ENCODE data around the gene OAT. TPM values are rescaled to one million over a fixed set of nuclear protein-coding genes. Genes with fewer than 3 reads are reported as not detected.

OAT gene
- total and polyA plus RNA-seq, 2 of the 4 experiments (the other 2 are of a cell fraction): 110 to 152 TPM

GRCh38 chr10:124384172-124384571 lies 34.6 kb downstream of the OAT start:
- Histone ChIP-seq H2BK15ac (ENCODE audit: low read depth, low read length) (no peak overlapping the region), H3K56ac (ENCODE audit: extremely low read depth, insufficient read depth, low read length) (no peak overlapping the region), H2BK120ac (ENCODE audit: low read depth, low read length) (no peak overlapping the region), H2AK9ac (replicated peaks; ENCODE audit: low read depth, low read length, poor library complexity) (peak overlapping the region; percentile 39), H4K91ac (ENCODE audit: insufficient read depth, low read depth, low read length) (no peak overlapping the region), H3K9me1 (ENCODE audit: insufficient read depth, low read length) (no peaks in the 10 kb centered on the region), H3K23ac (ENCODE audit: low read depth, low read length) (no peak overlapping the region), H4K5ac (ENCODE audit: low read depth, low read length) (no peak overlapping the region), H3K4me1 (ENCODE audit: control insufficient read depth, insufficient read depth, low read length) (no peaks in the 10 kb centered on the region), H3K9ac (ENCODE audit: low read depth, low read length) (no peak overlapping the region), H3K36me3 (ENCODE audit: control insufficient read depth, insufficient read depth, low read length) (no peaks in the 10 kb centered on the region), H3K14ac (replicated peaks; ENCODE audit: low read depth, low read length) (no peak overlapping the region), H3K9me3 (ENCODE audit: control insufficient read depth, insufficient read depth, low read length) (no peaks in the 10 kb centered on the region), H2AK5ac (ENCODE audit: low read depth, low read length) (no peak overlapping the region), H2AFZ (replicated peaks; ENCODE audit: low read length, poor library complexity) (no peak overlapping the region), H3K4ac (ENCODE audit: low read depth, low read length) (no peak overlapping the region), H3K18ac (ENCODE audit: low read depth, low read length) (no peak overlapping the region), H4K20me1 (ENCODE audit: insufficient read depth, low read length) (no peaks in the 10 kb centered on the region), H2BK20ac (ENCODE audit: low read depth, low read length) (no peak overlapping the region), H3K27ac (ENCODE audit: insufficient read depth, low read length) (no peak overlapping the region), H2BK5ac (ENCODE audit: low read depth, low read length, poor library complexity, severe bottlenecking) (no peak overlapping the region), H3K27me3 (ENCODE audit: control insufficient read depth, insufficient read depth, low read length) (peaks cover 10% of the 10 kb centered on the region), H3K79me1 (ENCODE audit: low read depth in 1 of 2, low read length in 2 of 2) (no peaks in the 10 kb centered on the region), H4K8ac (ENCODE audit: low read depth in 2 of 2, low read length in 2 of 2) (no peak overlapping the region), H3K4me3 (ENCODE audit: insufficient read depth, low read depth, low read length) (no peak overlapping the region), H3K4me2 (ENCODE audit: low read depth, low read length) (no peak overlapping the region)
- WGBS, 2 experiments (ENCODE audit: extremely low coverage in 2 of 2, insufficient read length in 1 of 2): no CpG with 5 or more reads among the region's 4 CpGs
- TF ChIP-seq SMC3 (IDR thresholded peaks at IDR 0.05; ENCODE audit: low read depth, low read length) (no peak), CEBPB (IDR thresholded peaks at IDR 0.05; ENCODE audit: low read depth, low read length) (no peak), RCOR1 (IDR thresholded peaks at IDR 0.05; ENCODE audit: insufficient replicate concordance, low read length) (no peak), ELK1 (IDR thresholded peaks at IDR 0.05; ENCODE audit: borderline replicate concordance, low read depth, low read length) (no peak), MAFK (IDR thresholded peaks at IDR 0.05; ENCODE audit: low read depth, low read length) (no peak), CHD1 (IDR thresholded peaks at IDR 0.05; ENCODE audit: low read depth, low read length) (no peak), RAD21 (IDR thresholded peaks at IDR 0.05; ENCODE audit: low read length) (no peak), POLR2A (IDR thresholded peaks at IDR 0.05; ENCODE audit: low read depth, low read length) (no peak), RFX5 (IDR thresholded peaks at IDR 0.05; ENCODE audit: low read depth, low read length) (no peak), FOS (IDR thresholded peaks at IDR 0.05; ENCODE audit: low read depth, low read length) (no peak), CTCF (conservative IDR thresholded peaks at IDR 0.05; ENCODE audit: low read depth, low read length) (no peak), USF2 (IDR thresholded peaks at IDR 0.05; ENCODE audit: low read depth, low read length) (no peak), MAZ (IDR thresholded peaks at IDR 0.05; ENCODE audit: borderline replicate concordance, low read depth, low read length) (no peak), MXI1 (IDR thresholded peaks at IDR 0.05; ENCODE audit: borderline replicate concordance, low read depth, low read length) (no peak), BHLHE40 (IDR thresholded peaks at IDR 0.05; ENCODE audit: low read depth, low read length) (no peak), NFE2L2 (IDR thresholded peaks at IDR 0.05; ENCODE audit: low read depth, low read length) (no peak)
- no peak for ATAC-seq (ENCODE audit: low read depth)
- CTCF ChIA-PET: no interaction called here
- POLR2A ChIA-PET (ENCODE audit: unreplicated experiment): no interaction called here
- intact Hi-C loops (cut with micrococcal nuclease) (no loop called here), dilution Hi-C loops (cut with HindIII; ENCODE audit: low sequenced_read_pairs, unreplicated experiment) (loop anchor here (25.0 kb wide), 1 partner anchor 397 kb away; no protein-coding TSS in a partner anchor), in situ Hi-C loops (cut with MboI; ENCODE audit: low sequenced_read_pairs) (loop anchor here (10.0 to 25.0 kb wide), 2 partner anchors 799 to 1247 kb away; partner anchors contain the start of genes HMX2 and HMX3)
- no TSS peak for BruUV-seq (replicated peaks)
- DNase-seq: no peak
